Hematopoietic multipotent progenitor cell treated with erythropoietin and hydrocortisone succinate and interleukin-3 and kit ligand, for 15 days (in vitro differentiated cells): Measurements from ENCODE around the gene GRAMD1B.

ENCODE experiments used
- DNase-seq: peaks from one replicate; pipeline ENCODE4 v3.0.0-alpha.2; 2015; ENCODE audit warnings: low spot score

Gene GRAMD1B

DNA sequence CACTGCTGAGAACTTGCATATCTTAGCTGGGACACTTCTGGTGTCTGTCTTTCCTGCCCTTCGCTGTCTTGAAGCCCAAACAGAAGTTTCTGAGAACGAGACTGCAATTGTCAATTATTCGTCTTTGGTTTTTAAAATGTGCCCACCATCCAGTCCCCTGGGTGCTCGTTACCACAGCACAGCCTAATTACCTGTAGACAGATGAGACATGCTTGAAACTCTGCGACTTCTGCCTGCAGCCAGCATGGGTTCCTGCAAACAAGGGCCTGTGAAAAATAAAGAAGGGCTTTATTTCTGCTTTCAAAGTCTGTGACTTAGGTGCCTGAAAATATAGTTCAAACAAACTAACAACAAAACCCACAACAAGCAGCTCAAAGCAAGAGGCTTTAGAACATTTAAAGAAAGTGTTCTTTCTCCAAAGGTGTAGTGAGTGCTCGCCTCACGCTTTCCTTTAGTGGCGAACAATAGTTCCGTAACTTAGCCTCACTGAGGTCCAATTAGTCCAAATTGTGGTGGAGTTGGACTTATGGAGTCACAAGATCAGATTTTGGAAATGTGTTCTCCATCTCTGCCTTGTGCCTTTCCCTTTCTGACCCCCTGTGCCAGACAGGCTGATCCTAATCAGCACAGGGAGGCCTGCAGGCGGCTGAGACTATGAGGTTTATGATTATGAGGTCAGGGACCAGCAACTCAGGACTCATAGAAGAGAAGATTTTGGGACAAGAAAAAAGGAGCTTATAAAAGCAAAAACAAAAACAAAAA lies 20.4 kb upstream of the GRAMD1B start:
- DNase-seq = no peak

GRCh38 chr11:123410218-123410549 lies 19.9 kb upstream of the GRAMD1B start:
- DNase-seq = no peak

- DNase-seq = no peak
These were observed 16.4 kb upstream of the GRAMD1B start for GRCh38 chr11:123413636-123414035.

GRCh38 chr11:123416566-123416965 lies 13.5 kb upstream of the GRAMD1B start:
- DNase-seq = no peak

DNA sequence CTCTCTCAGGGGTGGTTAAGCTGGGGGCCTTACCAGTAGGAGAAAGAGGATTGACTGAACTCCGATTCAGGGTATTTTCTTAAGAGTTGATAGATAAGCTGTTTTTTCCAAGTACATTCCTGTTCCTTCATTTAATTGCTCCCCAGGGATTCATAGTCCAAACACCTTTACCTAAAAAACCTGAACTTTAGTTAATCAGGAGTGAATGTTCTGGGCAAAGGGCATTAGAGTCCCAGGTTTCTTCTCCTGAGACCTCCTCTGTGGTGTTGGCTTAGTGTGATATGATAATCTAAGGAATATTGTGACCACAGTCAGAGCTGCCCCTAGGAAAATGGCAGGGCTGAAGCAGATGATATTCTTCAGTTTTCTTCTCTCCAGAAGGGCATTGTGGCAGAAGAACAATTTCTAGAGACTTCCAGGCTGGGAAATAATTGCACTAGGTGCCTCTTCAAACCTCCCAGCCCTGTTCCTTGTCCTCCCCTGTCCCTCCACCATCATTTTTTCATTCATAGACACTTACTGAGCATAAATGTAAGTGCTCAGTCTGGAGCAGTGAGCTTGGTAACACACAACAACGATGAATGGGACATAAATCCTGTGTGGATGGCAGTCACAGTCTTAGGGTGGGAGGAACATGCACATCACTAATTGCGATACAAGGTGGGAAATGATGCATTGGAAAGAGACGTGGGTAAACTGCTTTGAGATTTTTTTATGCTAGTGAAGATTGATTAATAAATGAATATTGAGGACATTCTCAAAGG lies 11.5 kb upstream of the GRAMD1B start:
- DNase-seq = no peak

- DNase-seq = no peak
These were observed 10.2 kb upstream of the GRAMD1B start for GRCh38 chr11:123419731-123420452.

- DNase-seq = no peak
These were observed 8.5 kb upstream of the GRAMD1B start for GRCh38 chr11:123421589-123421988.

- DNase-seq = no peak
These were observed 4.7 kb upstream of the GRAMD1B start for GRCh38 chr11:123425367-123425766.

DNA sequence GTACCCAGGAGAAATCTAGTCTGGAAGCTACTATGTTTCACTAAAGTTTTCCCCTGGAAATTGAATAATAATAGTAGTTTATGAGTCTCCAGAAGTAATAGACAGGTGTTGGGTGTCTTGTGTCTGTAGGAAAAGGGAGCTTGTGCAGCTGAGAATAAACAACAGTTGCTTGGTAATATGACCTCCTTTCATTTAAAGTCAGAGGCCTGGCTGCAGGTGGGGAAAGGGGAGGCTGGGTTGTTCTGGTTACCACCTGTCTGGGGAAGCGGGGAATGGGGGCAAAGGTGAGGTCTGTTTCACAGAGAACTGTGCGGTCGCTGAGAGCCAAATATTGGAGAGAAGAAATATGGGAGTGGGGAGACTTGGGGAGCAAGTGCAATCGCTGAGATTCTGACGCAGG lies 3.3 kb upstream of the GRAMD1B start:
- DNase-seq = no peak

DNA sequence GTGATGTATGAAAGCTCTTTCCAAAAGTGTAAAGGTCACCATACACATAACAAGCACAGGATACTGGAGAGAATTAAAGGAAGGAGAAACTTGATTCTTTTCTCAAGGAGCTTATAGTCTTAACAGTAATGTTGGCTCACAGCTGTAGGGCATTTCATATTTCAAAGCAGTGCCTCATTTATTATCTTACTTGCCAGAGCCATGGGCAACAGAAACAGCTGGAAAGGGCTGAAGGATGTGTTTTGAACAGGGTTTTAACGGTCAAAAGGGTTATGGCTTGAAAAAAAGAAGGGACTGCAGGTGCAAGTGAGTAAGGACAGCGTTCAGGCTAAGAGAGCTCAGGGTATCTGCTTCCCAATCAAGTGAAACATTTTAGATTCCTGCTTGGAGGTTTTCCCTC lies 2.7 kb upstream of the GRAMD1B start:
- DNase-seq = no peak

DNA sequence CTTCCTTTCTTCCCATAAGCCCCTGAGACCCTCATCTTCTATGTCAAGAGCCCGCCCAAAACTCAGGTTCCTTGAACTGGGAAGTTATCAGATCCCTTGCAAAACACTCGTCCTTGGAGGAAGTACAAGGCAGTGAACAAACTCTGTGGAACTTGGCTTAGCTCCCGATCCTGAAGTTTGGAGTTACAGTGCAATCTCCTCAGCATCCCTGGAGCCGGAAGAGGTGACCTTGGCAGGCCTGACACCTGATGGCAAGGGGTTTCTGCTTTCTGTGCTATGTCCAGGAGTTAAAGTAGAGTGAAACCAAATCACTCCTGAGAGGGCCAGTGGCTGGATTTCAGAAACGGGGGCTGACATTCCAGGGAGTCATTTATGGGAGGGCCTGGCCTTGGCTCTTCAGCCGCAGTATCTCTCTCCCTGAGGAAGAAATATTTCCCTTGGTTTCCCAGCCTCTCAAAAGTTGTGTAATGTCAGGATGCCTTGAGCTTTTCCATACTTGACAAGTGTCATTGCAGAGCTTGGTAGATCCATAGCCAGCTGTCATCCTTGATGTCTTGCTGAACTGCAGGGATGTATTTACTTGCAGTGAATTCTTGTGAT lies 1.9 kb upstream of the GRAMD1B start:
- no peak for DNase-seq

DNA sequence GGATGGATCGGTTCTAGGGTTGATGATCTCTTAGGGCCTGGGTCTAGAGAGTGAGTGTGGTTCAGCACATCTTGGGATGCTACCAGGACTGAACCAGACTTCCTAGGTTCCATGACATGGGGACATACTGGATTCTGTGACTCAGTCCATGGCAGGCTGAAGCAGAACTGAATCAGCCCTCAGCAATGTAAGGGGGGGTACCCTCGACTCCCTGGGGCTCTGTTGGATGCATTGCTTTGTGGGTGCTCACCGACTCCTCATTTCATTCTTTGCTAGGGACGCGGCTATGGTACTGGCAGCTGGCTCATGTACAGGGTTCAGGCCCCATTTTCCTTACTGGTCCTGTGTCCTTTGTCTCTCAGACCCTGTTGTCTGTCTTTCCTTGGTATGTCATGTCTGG lies 733 bp upstream of the GRAMD1B start:
- DNase-seq = no peak

- no peak for DNase-seq
These were observed 840 bp downstream of the GRAMD1B start for GRCh38 chr11:123430721-123431497.

GRCh38 chr11:123431619-123432018 lies 1.6 kb downstream of the GRAMD1B start:
- no peak for DNase-seq

DNA sequence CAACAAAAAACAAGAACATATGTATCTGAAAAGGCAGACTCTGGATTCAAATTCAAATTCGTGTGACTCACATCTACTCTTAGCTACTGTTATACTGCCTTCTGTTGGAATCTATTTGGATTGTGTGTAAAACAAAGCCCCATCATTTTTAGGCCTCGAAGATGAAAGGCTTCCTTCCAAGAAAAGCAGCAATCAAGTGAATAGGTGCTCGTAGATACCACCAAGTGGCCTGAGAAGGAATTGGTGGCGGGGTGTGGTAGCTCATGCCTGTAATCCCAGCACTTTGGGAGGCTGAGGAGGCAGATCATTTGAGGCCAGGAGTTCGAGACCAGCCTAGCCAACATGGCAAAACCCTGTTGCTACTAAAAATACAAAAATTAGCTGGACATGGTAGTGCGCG lies 4.2 kb downstream of the GRAMD1B start:
- DNase-seq = no peak

GRCh38 chr11:123434911-123435310 lies 4.8 kb downstream of the GRAMD1B start:
- DNase-seq = no peak

GRCh38 chr11:123437236-123437979 lies 7.3 kb downstream of the GRAMD1B start:
- DNase-seq = no peak

DNA sequence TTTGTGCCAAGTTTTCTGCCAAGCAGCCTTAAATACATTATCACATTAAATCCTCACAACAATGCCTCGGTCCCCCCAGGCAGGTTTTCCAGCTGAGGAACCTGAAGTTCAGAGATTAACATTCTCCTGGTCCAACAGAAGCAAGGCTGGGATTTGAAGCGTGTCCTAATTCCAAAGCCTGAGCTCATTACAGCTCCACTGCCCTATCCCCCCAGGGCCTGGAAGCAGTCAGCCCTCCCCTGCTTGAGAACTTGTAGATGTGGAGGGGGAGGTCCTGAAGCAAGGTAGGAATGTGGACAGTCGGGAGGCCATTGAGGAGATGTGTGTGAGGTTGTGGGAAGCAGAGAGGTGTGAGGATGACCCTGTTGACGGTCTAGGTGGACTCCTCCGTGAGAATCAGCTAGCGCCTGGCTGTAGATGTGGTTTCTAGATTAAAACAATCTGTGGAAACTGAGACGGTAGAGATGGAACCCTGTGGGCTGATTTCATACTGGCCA lies 8.1 kb downstream of the GRAMD1B start:
- DNase-seq = no peak

- DNase-seq = no peak
These were observed 9.5 kb downstream of the GRAMD1B start for GRCh38 chr11:123439616-123440015.

GRCh38 chr11:123441161-123441560 lies 11.1 kb downstream of the GRAMD1B start:
- DNase-seq = no peak
